ENCODE measurements around the gene BBS12.

BBS12 gene

GRCh38 chr4:122733787-122734120, 1.2 kb downstream of the BBS12 start:
- H3K4me3 Mint-ChIP-seq = peak overlapping the region; percentile 96
- peak overlapping the region; percentile 94 for H3K27ac Mint-ChIP-seq

GRCh38 chr4:122739174-122739573, 6.7 kb downstream of the BBS12 start:
- no peaks in the 10 kb centered on the region for H3K4me1 Mint-ChIP-seq (ENCODE audit: low read depth)
- no peak overlapping the region for H3K4me3 Mint-ChIP-seq
- peaks cover 1% of the 10 kb centered on the region for H3K36me3 Mint-ChIP-seq (ENCODE audit: low read depth)
- DNase-seq (ENCODE audit: low spot score) = no peak
- no peaks in the 10 kb centered on the region for H3K27me3 Mint-ChIP-seq (ENCODE audit: low read depth)
- H3K27ac Mint-ChIP-seq = no peak overlapping the region
- no peaks in the 10 kb centered on the region for H3K9me3 Mint-ChIP-seq

More at GRCh38 chr4:122733787-122734120, 1.2 kb downstream of the BBS12 start:
- Mint-ChIP-seq H3K36me3 (ENCODE audit: low read depth) (peaks cover 1% of the 10 kb centered on the region), H3K4me1 (ENCODE audit: low read depth) (peaks cover 14% of the 10 kb centered on the region), H3K9me3 (no peaks in the 10 kb centered on the region), H3K27me3 (ENCODE audit: low read depth) (no peaks in the 10 kb centered on the region)
- no peak for DNase-seq (ENCODE audit: low spot score)

- H3K4me3 Mint-ChIP-seq = no peak overlapping the region
- no peak overlapping the region for H3K27ac Mint-ChIP-seq
- H3K27me3 Mint-ChIP-seq (ENCODE audit: low read depth) = no peaks in the 10 kb centered on the region
- peaks cover 7% of the 10 kb centered on the region for H3K9me3 Mint-ChIP-seq
- H3K4me1 Mint-ChIP-seq (ENCODE audit: low read depth) = peaks cover 15% of the 10 kb centered on the region
- peaks cover 4% of the 10 kb centered on the region for H3K36me3 Mint-ChIP-seq (ENCODE audit: low read depth)
- DNase-seq (ENCODE audit: low spot score) = no peak
These were observed 10.7 kb downstream of the BBS12 start for GRCh38 chr4:122742933-122743829.

GRCh38 chr4:122744229-122744628, 11.7 kb downstream of the BBS12 start:
- no peaks in the 10 kb centered on the region for H3K27me3 Mint-ChIP-seq (ENCODE audit: low read depth)
- H3K4me3 Mint-ChIP-seq = no peak overlapping the region
- no peak overlapping the region for H3K27ac Mint-ChIP-seq
- H3K9me3 Mint-ChIP-seq = peaks cover 7% of the 10 kb centered on the region
- H3K36me3 Mint-ChIP-seq (ENCODE audit: low read depth) = peaks cover 4% of the 10 kb centered on the region
- DNase-seq (ENCODE audit: low spot score) = no peak
- peaks cover 15% of the 10 kb centered on the region for H3K4me1 Mint-ChIP-seq (ENCODE audit: low read depth)

GRCh38 chr4:122746485-122746965, 14.0 kb downstream of the BBS12 start:
- Mint-ChIP-seq H3K4me1 (ENCODE audit: low read depth) (peaks cover 20% of the 10 kb centered on the region), H3K9me3 (peaks cover 10% of the 10 kb centered on the region), H3K36me3 (ENCODE audit: low read depth) (peaks cover 4% of the 10 kb centered on the region), H3K4me3 (peak overlapping the region; percentile 16), H3K27me3 (ENCODE audit: low read depth) (peaks cover 15% of the 10 kb centered on the region), H3K27ac (peak overlapping the region; percentile 10)
- DNase-seq (ENCODE audit: low spot score) = peak; percentile 35

DNA sequence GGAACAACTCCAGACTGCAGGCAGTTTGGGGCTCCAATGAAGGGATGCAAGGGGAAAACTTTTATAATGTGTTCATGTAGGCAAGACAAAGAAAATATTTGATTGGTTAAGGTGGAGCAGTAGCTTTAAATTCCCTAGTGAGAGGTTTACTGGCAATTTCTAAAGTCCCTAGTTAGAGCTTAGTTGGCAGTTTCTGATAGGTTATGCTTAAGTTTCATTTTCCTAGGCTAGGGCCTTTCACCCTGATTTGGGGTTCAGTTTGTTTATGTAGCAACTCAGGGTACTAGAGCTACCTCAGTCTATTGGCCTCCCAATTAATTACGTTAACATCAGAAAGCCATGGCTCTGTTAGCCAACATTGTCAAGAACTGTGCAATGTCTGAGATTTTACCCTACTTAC, 14.6 kb downstream of the BBS12 start:
- H3K9me3 Mint-ChIP-seq = peaks cover 10% of the 10 kb centered on the region
- peaks cover 20% of the 10 kb centered on the region for H3K27me3 Mint-ChIP-seq (ENCODE audit: low read depth)
- peaks cover 20% of the 10 kb centered on the region for H3K4me1 Mint-ChIP-seq (ENCODE audit: low read depth)
- H3K27ac Mint-ChIP-seq = peak overlapping the region; percentile 10
- H3K4me3 Mint-ChIP-seq = no peak overlapping the region
- peaks cover 4% of the 10 kb centered on the region for H3K36me3 Mint-ChIP-seq (ENCODE audit: low read depth)
- no peak for DNase-seq (ENCODE audit: low spot score)

DNA sequence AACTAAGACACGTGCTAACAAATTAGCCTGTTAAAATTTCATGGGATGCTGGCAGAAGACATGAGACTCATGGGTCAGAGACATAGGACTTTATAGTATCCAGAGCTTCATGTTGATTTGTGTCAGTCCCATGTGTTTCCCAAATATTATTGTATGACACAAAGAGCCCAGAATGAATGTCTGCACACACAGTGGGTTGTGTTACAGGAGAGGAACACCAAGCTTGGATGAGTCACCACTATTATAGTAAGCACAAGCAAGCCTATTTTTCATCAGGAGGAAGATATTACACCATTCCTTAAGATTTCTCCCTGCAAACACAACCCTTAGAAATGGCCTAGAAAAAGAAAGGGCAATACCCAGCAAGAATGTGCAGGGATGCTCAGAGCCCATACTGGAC, 15.4 kb downstream of the BBS12 start:
- DNase-seq (ENCODE audit: low spot score) = no peak
- Mint-ChIP-seq H3K9me3 (peaks cover 10% of the 10 kb centered on the region), H3K4me1 (ENCODE audit: low read depth) (peaks cover 20% of the 10 kb centered on the region), H3K4me3 (no peak overlapping the region), H3K27ac (no peak overlapping the region), H3K27me3 (ENCODE audit: low read depth) (peaks cover 24% of the 10 kb centered on the region), H3K36me3 (ENCODE audit: low read depth) (peaks cover 4% of the 10 kb centered on the region)

GRCh38 chr4:122749704-122750454, 17.4 kb downstream of the BBS12 start:
- no peak overlapping the region for H3K4me3 Mint-ChIP-seq
- peaks cover 30% of the 10 kb centered on the region for H3K27me3 Mint-ChIP-seq (ENCODE audit: low read depth)
- H3K4me1 Mint-ChIP-seq (ENCODE audit: low read depth) = peaks cover 20% of the 10 kb centered on the region
- peaks cover 4% of the 10 kb centered on the region for H3K36me3 Mint-ChIP-seq (ENCODE audit: low read depth)
- no peak overlapping the region for H3K27ac Mint-ChIP-seq
- no peak for DNase-seq (ENCODE audit: low spot score)
- peaks cover 10% of the 10 kb centered on the region for H3K9me3 Mint-ChIP-seq

- peaks cover 33% of the 10 kb centered on the region for H3K27me3 Mint-ChIP-seq (ENCODE audit: low read depth)
- H3K36me3 Mint-ChIP-seq (ENCODE audit: low read depth) = no peaks in the 10 kb centered on the region
- no peak for DNase-seq (ENCODE audit: low spot score)
- H3K9me3 Mint-ChIP-seq = no peaks in the 10 kb centered on the region
- no peak overlapping the region for H3K27ac Mint-ChIP-seq
- H3K4me3 Mint-ChIP-seq = no peak overlapping the region
- H3K4me1 Mint-ChIP-seq (ENCODE audit: low read depth) = peaks cover 7% of the 10 kb centered on the region
These were observed 23.2 kb downstream of the BBS12 start for GRCh38 chr4:122755675-122756074.

GRCh38 chr4:122758033-122758432, 25.5 kb downstream of the BBS12 start:
- DNase-seq (ENCODE audit: low spot score) = no peak
- Mint-ChIP-seq H3K4me1 (ENCODE audit: low read depth) (peaks cover 23% of the 10 kb centered on the region), H3K9me3 (no peaks in the 10 kb centered on the region), H3K4me3 (no peak overlapping the region), H3K36me3 (ENCODE audit: low read depth) (no peaks in the 10 kb centered on the region), H3K27ac (no peak overlapping the region), H3K27me3 (ENCODE audit: low read depth) (peaks cover 15% of the 10 kb centered on the region)

DNA sequence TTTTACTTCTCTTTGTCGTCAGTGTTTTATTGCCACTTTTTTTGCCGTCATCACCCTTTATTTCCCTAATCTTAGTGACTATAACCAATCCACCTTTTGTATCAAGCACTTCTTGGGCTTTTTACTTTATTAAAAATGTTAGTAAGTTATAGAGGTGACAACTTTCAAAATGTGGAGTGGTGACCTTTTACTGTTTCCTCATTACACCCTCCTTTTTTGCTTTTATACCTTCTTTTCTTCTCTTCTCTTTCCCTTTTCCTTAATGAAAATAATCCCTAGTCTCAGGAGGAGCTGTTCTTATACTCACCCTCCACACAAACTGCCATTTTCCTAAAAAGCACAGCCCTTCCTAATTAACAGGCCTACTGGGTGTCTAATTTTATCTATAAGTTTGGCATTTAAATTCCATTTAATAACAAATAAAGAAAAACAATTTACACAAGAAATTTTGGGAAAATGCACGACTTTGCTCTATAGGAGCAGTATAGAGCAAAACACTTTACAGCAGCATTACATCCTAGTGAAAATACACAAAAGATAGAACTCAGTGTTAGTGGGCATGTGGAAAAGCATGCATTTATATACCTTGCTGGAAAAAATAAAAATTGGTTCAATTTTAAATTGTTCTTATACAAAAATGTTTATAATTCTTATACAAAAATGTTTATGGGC, 27.3 kb downstream of the BBS12 start:
- H3K27ac Mint-ChIP-seq = no peak overlapping the region
- H3K36me3 Mint-ChIP-seq (ENCODE audit: low read depth) = no peaks in the 10 kb centered on the region
- no peak for DNase-seq (ENCODE audit: low spot score)
- H3K4me1 Mint-ChIP-seq (ENCODE audit: low read depth) = peaks cover 31% of the 10 kb centered on the region
- peaks cover 10% of the 10 kb centered on the region for H3K27me3 Mint-ChIP-seq (ENCODE audit: low read depth)
- H3K4me3 Mint-ChIP-seq = no peak overlapping the region
- no peaks in the 10 kb centered on the region for H3K9me3 Mint-ChIP-seq

GRCh38 chr4:122762520-122762919, 30.0 kb downstream of the BBS12 start:
- peaks cover 34% of the 10 kb centered on the region for H3K4me1 Mint-ChIP-seq (ENCODE audit: low read depth)
- H3K36me3 Mint-ChIP-seq (ENCODE audit: low read depth) = no peaks in the 10 kb centered on the region
- no peak for DNase-seq (ENCODE audit: low spot score)
- H3K27me3 Mint-ChIP-seq (ENCODE audit: low read depth) = no peaks in the 10 kb centered on the region
- H3K9me3 Mint-ChIP-seq = no peaks in the 10 kb centered on the region
- H3K4me3 Mint-ChIP-seq = peak overlapping the region; percentile 38
- H3K27ac Mint-ChIP-seq = no peak overlapping the region

GRCh38 chr4:122762966-122763716, 30.6 kb downstream of the BBS12 start:
- Mint-ChIP-seq H3K27ac (no peak overlapping the region), H3K4me3 (no peak overlapping the region), H3K4me1 (ENCODE audit: low read depth) (peaks cover 31% of the 10 kb centered on the region), H3K9me3 (no peaks in the 10 kb centered on the region), H3K27me3 (ENCODE audit: low read depth) (no peaks in the 10 kb centered on the region), H3K36me3 (ENCODE audit: low read depth) (no peaks in the 10 kb centered on the region)
- no peak for DNase-seq (ENCODE audit: low spot score)

Data from T-helper 2 cell treated with Interferon-gamma antibody and Interleukin-4, amounts not matched to agents 5 μg/mL and 100 μg/mL, for 36 hours (primary cell).